Endothelial cell of umbilical vein (primary cell): ENCODE data around the gene B4GALNT1. TPM values are rescaled to one million over a fixed set of nuclear protein-coding genes. Genes with fewer than 3 reads are reported as not detected.

ENCODE experiments used
- BruUV-seq: library from RNA; stranded (reverse); fragments of 400-500 nt; replicated peaks from 2 replicates; lab custom pipeline; 2021; lab: Mats Ljungman, UMichigan
- CTCF ChIA-PET: fragments of 300-600, 350-600 bp; sonication (Branson Sonifier 250); formaldehyde crosslinking; loops from one replicate; lab custom pipeline; 2021; ENCODE audit warnings: antibody characterized with exemption, inconsistent platforms; lab: Charles Lee
- POLR2A ChIA-PET: fragments of 300-600, 350-600 bp; sonication (Branson Sonifier 250); formaldehyde crosslinking; loops from one replicate; lab custom pipeline; 2021; ENCODE audit warnings: antibody characterized with exemption, inconsistent platforms; lab: Charles Lee
- DNase-seq: peaks from one replicate; pipeline ENCODE4 v3.0.0-alpha.2; 2011; ENCODE audit warnings: low read depth, low spot score
- FAIRE-seq: peaks from 2 replicates; lab custom pipeline; 2011; peaks lifted over from hg19 to GRCh38; lab: Jason Lieb, UNC
- H2AFZ ChIP-seq: 2 replicates; pipeline ENCODE4 v1.6.0; 2012; ENCODE audit warnings: low read depth, low read length, control low read depth, inconsistent platforms
- H3K27ac ChIP-seq: 2 replicates; pipeline ENCODE4 v1.5.1; 2011; ENCODE audit warnings: low read depth, mild to moderate bottlenecking, control low read depth, low read length, moderate library complexity; ENCODE audit not compliant: insufficient read depth
- H3K27me3 ChIP-seq, 2 experiments: 2 replicates each; pipeline versions ENCODE4 v1.6.0 to v1.6.1; 2011; ENCODE audit warnings: low read length in 2 of 2, mixed read lengths in 1 of 2; ENCODE audit not compliant: control insufficient read depth in 2 of 2, insufficient read depth in 2 of 2
- H3K36me3 ChIP-seq, 2 experiments: 2 replicates in 1 of 2; 3 replicates in 1 of 2; pipeline ENCODE4 v1.5.1; 2011; ENCODE audit warnings: low read length in 2 of 2, mild to moderate bottlenecking in 1 of 2, moderate library complexity in 1 of 2; ENCODE audit not compliant: control insufficient read depth in 2 of 2, insufficient read depth in 2 of 2; ENCODE audit errors: extremely low read depth in 1 of 2
- H3K4me1 ChIP-seq: 3 replicates; pipeline ENCODE4 v1.5.1; 2011; ENCODE audit warnings: mild to moderate bottlenecking, low read length; ENCODE audit not compliant: control insufficient read depth, insufficient read depth; ENCODE audit errors: extremely low read depth
- H3K4me2 ChIP-seq: 2 replicates; pipeline ENCODE4 v1.6.1; 2011; ENCODE audit warnings: low read length, control low read depth, mixed read lengths; ENCODE audit not compliant: insufficient read depth
- H3K4me3 ChIP-seq, 3 experiments: fragments of 200-600 bp in 1 of 3; sonication (generic), shearing (Covaris generic) in 1 of 3; replicated peaks in 1 of 3; 2 replicates each; pipeline ENCODE4 v1.5.1; 2011 to 2016; ENCODE audit warnings: control low read depth in 3 of 3, low read length in 3 of 3, mild to moderate bottlenecking in 2 of 3, inconsistent platforms in 1 of 3, low read depth in 1 of 3, moderate library complexity in 1 of 3; ENCODE audit not compliant: insufficient read depth in 1 of 3
- H3K79me2 ChIP-seq: 2 replicates; pipeline ENCODE4 v1.6.0; 2012; ENCODE audit warnings: low read length, inconsistent platforms; ENCODE audit not compliant: control insufficient read depth, insufficient read depth
- H3K9ac ChIP-seq: replicated peaks from 2 replicates; pipeline ENCODE3; 2011; ENCODE audit warnings: low read length, control low read depth; ENCODE audit not compliant: insufficient read depth; ENCODE audit errors: extremely low read depth
- H3K9me1 ChIP-seq: replicated peaks from 3 replicates; pipeline ENCODE4 v1.6.0; 2011; ENCODE audit warnings: mild to moderate bottlenecking, low read length; ENCODE audit not compliant: control insufficient read depth, insufficient read depth; ENCODE audit errors: extremely low read depth
- H3K9me3 ChIP-seq: replicated peaks from 2 replicates; pipeline ENCODE4 v1.5.1; 2012; ENCODE audit warnings: low read length, inconsistent platforms; ENCODE audit not compliant: control insufficient read depth, insufficient read depth
- H4K20me1 ChIP-seq: replicated peaks from 2 replicates; pipeline ENCODE3; 2011; ENCODE audit warnings: mild to moderate bottlenecking, low read length; ENCODE audit not compliant: control insufficient read depth, insufficient read depth; ENCODE audit errors: extremely low read depth
- EZH2 ChIP-seq: IDR thresholded peaks from 2 replicates; pipeline ENCODE4 v1.6.1; 2012; ENCODE audit warnings: borderline replicate concordance, low read depth, mild to moderate bottlenecking, moderate library complexity, low read length, inconsistent platforms; ENCODE audit not compliant: severe bottlenecking
- FOS ChIP-seq: IDR thresholded peaks from 2 replicates; pipeline ENCODE4 v1.6.1; 2011; ENCODE audit warnings: mild to moderate bottlenecking, low read length, moderate library complexity, borderline replicate concordance; ENCODE audit not compliant: insufficient read depth
- GATA2 ChIP-seq: IDR thresholded peaks from 2 replicates; pipeline ENCODE4 v1.7.0; 2011; ENCODE audit warnings: low read depth, mild to moderate bottlenecking, moderate library complexity, mixed read lengths, low read length; ENCODE audit not compliant: insufficient read length, insufficient read depth
- JUN ChIP-seq: IDR thresholded peaks from 2 replicates; pipeline ENCODE4 v1.6.1; 2011; ENCODE audit warnings: borderline replicate concordance, low read depth; ENCODE audit not compliant: insufficient read length, insufficient read depth
- MYC ChIP-seq: IDR thresholded peaks from one replicate; pipeline ENCODE4 v1.6.1; 2011; ENCODE audit warnings: mild to moderate bottlenecking, low read depth, low read length
- POLR2A ChIP-seq: IDR thresholded peaks from 2 replicates; pipeline ENCODE4 v1.6.1; 2012; ENCODE audit warnings: low read depth, mild to moderate bottlenecking, control low read depth, low read length
- POLR2AphosphoS5 ChIP-seq: IDR thresholded peaks from 2 replicates; pipeline ENCODE4 v1.6.1; 2012; ENCODE audit warnings: low read depth, mild to moderate bottlenecking, control low read depth, low read length, moderate library complexity; ENCODE audit not compliant: insufficient read depth
- dilution Hi-C: fragments of 300-500 bp; cut with MboI; formaldehyde crosslinking; loops from one replicate; pipeline ENCODE4 v1.15.0; 2019; ENCODE audit warnings: low sequenced_read_pairs; ENCODE audit not compliant: extremely low pct_ligation_motif_present
- intact Hi-C: fragments of 100-400 bp; cut with micrococcal nuclease; formaldehyde crosslinking; loops from one replicate; pipeline ENCODE4 v1.10.0; 2022
- polyA plus RNA-seq, 4 experiments: library from polyadenylated mRNA; depleted of rRNA in 3 of 4; stranded (reverse) in 3 of 4; unstranded in 1 of 4; fragments of >200 nt; gene quantifications; 2 replicates each; pipeline versions ENCODE4 v1.2.1 to v1.2.3, GENCODE V29; 2011 to 2012; ENCODE audit warnings: missing spikeins in 1 of 4
- total RNA-seq: library from RNA; stranded (reverse); gene quantifications from 2 replicates; pipeline ENCODE4 v1.2.3, GENCODE V29; 2021
- TF ChIP-seq, protein P1 (sequence below): IDR thresholded peaks from 2 replicates; pipeline ENCODE4 v1.6.1; 2011; ENCODE audit not compliant: insufficient read depth, insufficient read length
- TF ChIP-seq, protein P2 (sequence below), 2 donors: IDR thresholded peaks; 1 replicate in 1 of 2; 2 replicates in 1 of 2; pipeline ENCODE4 v1.5.1; 2011; ENCODE audit warnings: low read length in 2 of 2, mild to moderate bottlenecking in 2 of 2, moderate library complexity in 2 of 2, control low read depth in 1 of 2, inconsistent platforms in 1 of 2, low read depth in 1 of 2; ENCODE audit not compliant: insufficient read depth in 1 of 2; ENCODE audit errors: extremely low read depth in 1 of 2

The B4GALNT1 gene
- total and polyA plus RNA-seq, 2 donors (not counting 3 experiments of a cell fraction or from before 2014, with no cell fraction given), result 0.33 to 0.35 TPM

DNA sequence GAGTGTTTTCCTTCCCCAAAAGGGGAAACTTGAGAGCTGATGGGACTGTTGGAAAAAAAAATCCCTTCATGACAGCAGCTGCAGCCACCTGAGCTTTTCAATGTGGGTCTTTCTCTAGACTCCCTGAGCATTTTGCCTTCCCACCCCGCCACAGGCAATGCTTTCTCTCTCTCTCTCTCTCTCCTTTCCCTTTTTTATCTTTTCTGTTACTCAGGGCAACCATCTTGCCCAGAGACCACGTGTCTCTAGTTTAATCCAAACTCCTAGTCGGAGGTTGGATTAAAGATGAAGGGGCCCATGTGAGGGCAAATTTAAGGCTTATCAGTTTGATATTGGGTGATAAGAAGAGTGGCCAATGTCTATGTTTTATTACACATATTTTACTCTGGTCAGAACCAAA is 25.9 kb upstream of the B4GALNT1 start:
- TF ChIP-seq, protein P1, sequence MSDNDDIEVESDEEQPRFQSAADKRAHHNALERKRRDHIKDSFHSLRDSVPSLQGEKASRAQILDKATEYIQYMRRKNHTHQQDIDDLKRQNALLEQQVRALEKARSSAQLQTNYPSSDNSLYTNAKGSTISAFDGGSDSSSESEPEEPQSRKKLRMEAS, result no peak
- TF ChIP-seq JUN (no peak), MYC (no peak), FOS (no peak), POLR2AphosphoS5 (no peak), EZH2 (no peak), POLR2A (no peak), GATA2 (no peak)
- TF ChIP-seq, protein P2, sequence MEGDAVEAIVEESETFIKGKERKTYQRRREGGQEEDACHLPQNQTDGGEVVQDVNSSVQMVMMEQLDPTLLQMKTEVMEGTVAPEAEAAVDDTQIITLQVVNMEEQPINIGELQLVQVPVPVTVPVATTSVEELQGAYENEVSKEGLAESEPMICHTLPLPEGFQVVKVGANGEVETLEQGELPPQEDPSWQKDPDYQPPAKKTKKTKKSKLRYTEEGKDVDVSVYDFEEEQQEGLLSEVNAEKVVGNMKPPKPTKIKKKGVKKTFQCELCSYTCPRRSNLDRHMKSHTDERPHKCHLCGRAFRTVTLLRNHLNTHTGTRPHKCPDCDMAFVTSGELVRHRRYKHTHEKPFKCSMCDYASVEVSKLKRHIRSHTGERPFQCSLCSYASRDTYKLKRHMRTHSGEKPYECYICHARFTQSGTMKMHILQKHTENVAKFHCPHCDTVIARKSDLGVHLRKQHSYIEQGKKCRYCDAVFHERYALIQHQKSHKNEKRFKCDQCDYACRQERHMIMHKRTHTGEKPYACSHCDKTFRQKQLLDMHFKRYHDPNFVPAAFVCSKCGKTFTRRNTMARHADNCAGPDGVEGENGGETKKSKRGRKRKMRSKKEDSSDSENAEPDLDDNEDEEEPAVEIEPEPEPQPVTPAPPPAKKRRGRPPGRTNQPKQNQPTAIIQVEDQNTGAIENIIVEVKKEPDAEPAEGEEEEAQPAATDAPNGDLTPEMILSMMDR (IDR thresholded peaks at IDR 0.05; ENCODE audit: extremely low read depth in 1 of 2, insufficient read depth in 1 of 2, low read depth in 1 of 2, low read length in 2 of 2), result no peak
- Histone ChIP-seq H3K36me3 (no peaks in the 10 kb centered on the region), H3K27me3 (peaks cover 0 to 5% of the 10 kb centered on the region in 2 experiments), H3K9me3 (no peaks in the 10 kb centered on the region), H3K4me3 (no peak overlapping the region), H3K4me2 (no peak overlapping the region), H3K79me2 (no peaks in the 10 kb centered on the region), H2AFZ (no peak overlapping the region), H3K9ac (no peak overlapping the region), H3K27ac (no peak overlapping the region), H3K4me1 (no peaks in the 10 kb centered on the region), H3K9me1 (no peaks in the 10 kb centered on the region), H4K20me1 (no peaks in the 10 kb centered on the region)
- ChIA-PET CTCF (interaction anchor here (2.0 kb wide), 1 partner anchor 26 kb away, joined by 5 read pairs; the partner anchor contains the start of gene B4GALNT1), POLR2A (no interaction called here)
- no TSS peak for BruUV-seq
- DNase-seq, result no peak
- intact Hi-C loops, result no loop called here
- dilution Hi-C loops, result no loop called here
- FAIRE-seq, result no peak
